ENCODE measurements around the gene CDH3. TPM values are rescaled to one million over a fixed set of nuclear protein-coding genes. Genes with fewer than 3 reads are reported as not detected.

CDH3 gene
- total and polyA plus RNA-seq, 2 of the 13 experiments (the other 11 are each of a cell fraction or from before 2014, with no cell fraction given), result 0.11 TPM; not detected in 1

DNA sequence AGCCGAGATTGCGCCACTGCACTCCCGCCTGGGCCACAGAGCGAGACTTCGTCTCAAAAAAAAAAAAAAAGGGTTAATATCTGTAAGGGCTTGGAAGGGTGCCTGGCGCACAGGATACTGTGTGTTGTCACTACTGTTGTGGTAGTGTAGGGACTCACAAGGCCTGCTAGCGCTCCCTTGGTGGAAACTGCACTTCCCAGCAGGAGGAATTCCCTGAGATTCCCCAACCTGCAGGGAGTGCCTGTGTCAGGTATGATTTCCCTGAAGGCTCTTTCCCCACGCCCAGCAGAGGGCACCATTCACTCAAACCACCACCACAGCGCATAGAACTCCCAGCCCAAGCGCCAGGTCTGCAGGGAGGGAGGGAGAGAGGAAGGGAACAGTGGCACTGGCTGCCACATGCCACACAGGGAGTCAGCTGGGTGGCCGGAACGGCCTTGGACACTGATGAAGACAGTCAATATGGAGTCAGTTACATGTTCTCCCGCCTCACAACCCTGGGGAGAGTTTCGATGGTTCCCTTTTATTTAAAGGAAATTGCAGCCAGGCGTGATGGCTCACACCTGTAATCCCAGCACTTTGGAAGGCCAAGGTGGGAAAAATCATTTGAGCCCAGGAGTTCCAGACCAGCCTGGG, 59.2 kb downstream of the CDH3 start (continued):
- TF ChIP-seq, protein P1, sequence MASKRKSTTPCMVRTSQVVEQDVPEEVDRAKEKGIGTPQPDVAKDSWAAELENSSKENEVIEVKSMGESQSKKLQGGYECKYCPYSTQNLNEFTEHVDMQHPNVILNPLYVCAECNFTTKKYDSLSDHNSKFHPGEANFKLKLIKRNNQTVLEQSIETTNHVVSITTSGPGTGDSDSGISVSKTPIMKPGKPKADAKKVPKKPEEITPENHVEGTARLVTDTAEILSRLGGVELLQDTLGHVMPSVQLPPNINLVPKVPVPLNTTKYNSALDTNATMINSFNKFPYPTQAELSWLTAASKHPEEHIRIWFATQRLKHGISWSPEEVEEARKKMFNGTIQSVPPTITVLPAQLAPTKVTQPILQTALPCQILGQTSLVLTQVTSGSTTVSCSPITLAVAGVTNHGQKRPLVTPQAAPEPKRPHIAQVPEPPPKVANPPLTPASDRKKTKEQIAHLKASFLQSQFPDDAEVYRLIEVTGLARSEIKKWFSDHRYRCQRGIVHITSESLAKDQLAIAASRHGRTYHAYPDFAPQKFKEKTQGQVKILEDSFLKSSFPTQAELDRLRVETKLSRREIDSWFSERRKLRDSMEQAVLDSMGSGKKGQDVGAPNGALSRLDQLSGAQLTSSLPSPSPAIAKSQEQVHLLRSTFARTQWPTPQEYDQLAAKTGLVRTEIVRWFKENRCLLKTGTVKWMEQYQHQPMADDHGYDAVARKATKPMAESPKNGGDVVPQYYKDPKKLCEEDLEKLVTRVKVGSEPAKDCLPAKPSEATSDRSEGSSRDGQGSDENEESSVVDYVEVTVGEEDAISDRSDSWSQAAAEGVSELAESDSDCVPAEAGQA (IDR thresholded peaks at IDR 0.05; ENCODE audit: low read depth), result no peak
- TF ChIP-seq, protein P1 (CRISPR knock-in tag; IDR thresholded peaks at IDR 0.05; ENCODE audit: borderline replicate concordance), result no peak
- TF ChIP-seq ZNF598 (CRISPR knock-in tag; IDR thresholded peaks at IDR 0.05; ENCODE audit: borderline replicate concordance), result no peak; the same call in 1 of the 2 replicates
- TF ChIP-seq, protein P2, sequence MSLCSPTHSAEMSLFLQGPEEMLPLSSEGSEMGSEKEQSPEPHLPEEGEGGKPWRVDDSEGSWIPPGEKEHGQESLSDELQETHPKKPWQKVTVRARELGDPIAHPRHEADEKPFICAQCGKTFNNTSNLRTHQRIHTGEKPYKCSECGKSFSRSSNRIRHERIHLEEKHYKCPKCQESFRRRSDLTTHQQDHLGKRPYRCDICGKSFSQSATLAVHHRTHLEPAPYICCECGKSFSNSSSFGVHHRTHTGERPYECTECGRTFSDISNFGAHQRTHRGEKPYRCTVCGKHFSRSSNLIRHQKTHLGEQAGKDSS (CRISPR knock-in tag; IDR thresholded peaks at IDR 0.05; ENCODE audit: borderline replicate concordance, low read depth), result peak; percentile 87; the same call in 1 of the 2 replicates
- TF ChIP-seq, protein P3, sequence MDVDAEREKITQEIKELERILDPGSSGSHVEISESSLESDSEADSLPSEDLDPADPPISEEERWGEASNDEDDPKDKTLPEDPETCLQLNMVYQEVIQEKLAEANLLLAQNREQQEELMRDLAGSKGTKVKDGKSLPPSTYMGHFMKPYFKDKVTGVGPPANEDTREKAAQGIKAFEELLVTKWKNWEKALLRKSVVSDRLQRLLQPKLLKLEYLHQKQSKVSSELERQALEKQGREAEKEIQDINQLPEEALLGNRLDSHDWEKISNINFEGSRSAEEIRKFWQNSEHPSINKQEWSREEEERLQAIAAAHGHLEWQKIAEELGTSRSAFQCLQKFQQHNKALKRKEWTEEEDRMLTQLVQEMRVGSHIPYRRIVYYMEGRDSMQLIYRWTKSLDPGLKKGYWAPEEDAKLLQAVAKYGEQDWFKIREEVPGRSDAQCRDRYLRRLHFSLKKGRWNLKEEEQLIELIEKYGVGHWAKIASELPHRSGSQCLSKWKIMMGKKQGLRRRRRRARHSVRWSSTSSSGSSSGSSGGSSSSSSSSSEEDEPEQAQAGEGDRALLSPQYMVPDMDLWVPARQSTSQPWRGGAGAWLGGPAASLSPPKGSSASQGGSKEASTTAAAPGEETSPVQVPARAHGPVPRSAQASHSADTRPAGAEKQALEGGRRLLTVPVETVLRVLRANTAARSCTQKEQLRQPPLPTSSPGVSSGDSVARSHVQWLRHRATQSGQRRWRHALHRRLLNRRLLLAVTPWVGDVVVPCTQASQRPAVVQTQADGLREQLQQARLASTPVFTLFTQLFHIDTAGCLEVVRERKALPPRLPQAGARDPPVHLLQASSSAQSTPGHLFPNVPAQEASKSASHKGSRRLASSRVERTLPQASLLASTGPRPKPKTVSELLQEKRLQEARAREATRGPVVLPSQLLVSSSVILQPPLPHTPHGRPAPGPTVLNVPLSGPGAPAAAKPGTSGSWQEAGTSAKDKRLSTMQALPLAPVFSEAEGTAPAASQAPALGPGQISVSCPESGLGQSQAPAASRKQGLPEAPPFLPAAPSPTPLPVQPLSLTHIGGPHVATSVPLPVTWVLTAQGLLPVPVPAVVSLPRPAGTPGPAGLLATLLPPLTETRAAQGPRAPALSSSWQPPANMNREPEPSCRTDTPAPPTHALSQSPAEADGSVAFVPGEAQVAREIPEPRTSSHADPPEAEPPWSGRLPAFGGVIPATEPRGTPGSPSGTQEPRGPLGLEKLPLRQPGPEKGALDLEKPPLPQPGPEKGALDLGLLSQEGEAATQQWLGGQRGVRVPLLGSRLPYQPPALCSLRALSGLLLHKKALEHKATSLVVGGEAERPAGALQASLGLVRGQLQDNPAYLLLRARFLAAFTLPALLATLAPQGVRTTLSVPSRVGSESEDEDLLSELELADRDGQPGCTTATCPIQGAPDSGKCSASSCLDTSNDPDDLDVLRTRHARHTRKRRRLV (CRISPR knock-in tag; IDR thresholded peaks at IDR 0.05), result no peak
- TF ChIP-seq, protein P4, sequence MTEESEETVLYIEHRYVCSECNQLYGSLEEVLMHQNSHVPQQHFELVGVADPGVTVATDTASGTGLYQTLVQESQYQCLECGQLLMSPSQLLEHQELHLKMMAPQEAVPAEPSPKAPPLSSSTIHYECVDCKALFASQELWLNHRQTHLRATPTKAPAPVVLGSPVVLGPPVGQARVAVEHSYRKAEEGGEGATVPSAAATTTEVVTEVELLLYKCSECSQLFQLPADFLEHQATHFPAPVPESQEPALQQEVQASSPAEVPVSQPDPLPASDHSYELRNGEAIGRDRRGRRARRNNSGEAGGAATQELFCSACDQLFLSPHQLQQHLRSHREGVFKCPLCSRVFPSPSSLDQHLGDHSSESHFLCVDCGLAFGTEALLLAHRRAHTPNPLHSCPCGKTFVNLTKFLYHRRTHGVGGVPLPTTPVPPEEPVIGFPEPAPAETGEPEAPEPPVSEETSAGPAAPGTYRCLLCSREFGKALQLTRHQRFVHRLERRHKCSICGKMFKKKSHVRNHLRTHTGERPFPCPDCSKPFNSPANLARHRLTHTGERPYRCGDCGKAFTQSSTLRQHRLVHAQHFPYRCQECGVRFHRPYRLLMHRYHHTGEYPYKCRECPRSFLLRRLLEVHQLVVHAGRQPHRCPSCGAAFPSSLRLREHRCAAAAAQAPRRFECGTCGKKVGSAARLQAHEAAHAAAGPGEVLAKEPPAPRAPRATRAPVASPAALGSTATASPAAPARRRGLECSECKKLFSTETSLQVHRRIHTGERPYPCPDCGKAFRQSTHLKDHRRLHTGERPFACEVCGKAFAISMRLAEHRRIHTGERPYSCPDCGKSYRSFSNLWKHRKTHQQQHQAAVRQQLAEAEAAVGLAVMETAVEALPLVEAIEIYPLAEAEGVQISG (CRISPR knock-in tag; IDR thresholded peaks at IDR 0.05), result no peak
- TF ChIP-seq PRMT3 (CRISPR knock-in tag; IDR thresholded peaks at IDR 0.05; ENCODE audit: borderline replicate concordance, low read depth), result no peak
- TF ChIP-seq ZFP1 (CRISPR knock-in tag; IDR thresholded peaks at IDR 0.05), result 0 out of 2 replicates have a peak, but pooled peaks have one; percentile 52
- TF ChIP-seq ZIK1 (CRISPR knock-in tag; IDR thresholded peaks at IDR 0.05; ENCODE audit: borderline replicate concordance, low read depth), result no peak
- TF ChIP-seq, protein P5, sequence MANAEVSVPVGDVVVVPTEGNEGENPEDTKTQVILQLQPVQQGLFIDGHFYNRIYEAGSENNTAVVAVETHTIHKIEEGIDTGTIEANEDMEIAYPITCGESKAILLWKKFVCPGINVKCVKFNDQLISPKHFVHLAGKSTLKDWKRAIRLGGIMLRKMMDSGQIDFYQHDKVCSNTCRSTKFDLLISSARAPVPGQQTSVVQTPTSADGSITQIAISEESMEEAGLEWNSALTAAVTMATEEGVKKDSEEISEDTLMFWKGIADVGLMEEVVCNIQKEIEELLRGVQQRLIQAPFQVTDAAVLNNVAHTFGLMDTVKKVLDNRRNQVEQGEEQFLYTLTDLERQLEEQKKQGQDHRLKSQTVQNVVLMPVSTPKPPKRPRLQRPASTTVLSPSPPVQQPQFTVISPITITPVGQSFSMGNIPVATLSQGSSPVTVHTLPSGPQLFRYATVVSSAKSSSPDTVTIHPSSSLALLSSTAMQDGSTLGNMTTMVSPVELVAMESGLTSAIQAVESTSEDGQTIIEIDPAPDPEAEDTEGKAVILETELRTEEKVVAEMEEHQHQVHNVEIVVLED (CRISPR knock-in tag; IDR thresholded peaks at IDR 0.05; ENCODE audit: borderline replicate concordance), result no peak
